Stimulated activated CD8-positive, alpha-beta memory T cell treated with anti-CD3 and anti-CD28 coated beads, Interleukin-15, amount 100 ng/mL, for 1 hour (primary cell): Measurements from ENCODE around the gene CARS1.

ENCODE experiments used
- DNase-seq: peaks from one replicate; pipeline ENCODE4 v3.0.0-alpha.2; 2020; ENCODE audit warnings: low read depth

Gene CARS1

DNA sequence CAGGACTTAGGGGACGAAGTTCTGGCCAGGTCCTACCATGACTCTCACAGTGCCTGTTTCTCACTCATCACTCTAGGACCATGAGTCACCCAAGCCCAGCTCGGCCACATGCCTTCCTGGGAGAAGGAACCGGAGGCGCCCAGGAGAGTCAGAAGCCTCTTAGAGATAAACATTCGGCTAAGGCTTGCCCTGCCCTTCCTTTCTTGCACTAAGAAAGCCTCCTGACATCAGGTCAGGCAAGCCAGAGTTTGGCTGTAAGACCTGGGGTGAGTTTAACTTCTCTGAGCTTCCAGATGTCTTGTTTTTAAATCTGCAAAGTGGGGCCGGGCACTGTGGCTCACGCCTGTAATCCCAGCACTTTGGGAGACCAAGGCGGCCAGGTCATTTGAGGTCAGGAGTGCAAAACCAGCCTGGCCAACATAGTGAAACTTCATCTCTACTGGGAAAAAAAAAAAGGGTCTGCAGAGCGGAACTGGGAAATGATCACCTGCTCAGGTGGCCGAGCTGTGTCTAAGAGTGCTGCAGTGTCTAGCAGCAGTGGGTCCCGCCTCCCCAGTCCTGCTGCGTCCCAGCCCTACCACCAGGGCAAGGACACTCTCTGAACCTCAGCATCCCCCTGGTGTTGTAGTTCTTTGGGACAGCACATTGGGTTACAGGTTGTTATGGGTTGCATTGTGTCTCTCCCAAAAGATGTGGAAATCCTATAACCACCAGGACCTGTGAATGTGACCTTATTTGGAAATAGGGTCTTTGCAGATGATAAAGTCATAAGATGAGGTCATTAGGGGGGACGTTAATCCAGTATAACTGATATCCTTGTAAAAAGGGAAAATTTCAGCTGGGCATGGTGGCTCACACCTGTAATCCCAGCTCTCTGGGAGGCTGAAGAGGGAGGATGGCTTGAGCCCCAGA lies 1.8 kb upstream of the CARS1 start:
- no peak for DNase-seq

GRCh38 chr11:3056296-3057068 lies 741 bp downstream of the CARS1 start:
- DNase-seq: no peak

DNA sequence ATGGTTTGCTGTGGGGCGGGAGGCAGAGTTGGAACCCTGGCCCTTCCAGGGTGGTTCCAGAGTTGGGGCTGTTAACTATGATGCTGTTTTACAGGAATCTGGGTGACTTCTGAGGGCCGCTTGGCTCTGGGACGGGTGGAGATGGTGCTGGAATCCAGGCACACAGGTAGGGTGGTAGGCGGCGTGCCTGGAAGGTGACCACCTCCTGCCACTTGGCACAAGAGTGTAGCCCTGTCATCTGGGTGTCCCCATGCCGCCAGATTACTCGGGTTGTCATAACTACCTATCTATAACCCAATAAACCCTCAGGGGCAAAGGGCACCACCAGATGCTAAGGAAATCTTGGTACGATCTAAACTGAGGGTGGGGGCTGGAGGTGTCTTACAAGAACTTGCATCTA lies 1.3 kb downstream of the CARS1 start:
- no peak for DNase-seq

GRCh38 chr11:3052567-3052966 lies 4.7 kb downstream of the CARS1 start:
- no peak for DNase-seq

- no peak for DNase-seq
These were observed 5.1 kb downstream of the CARS1 start for GRCh38 chr11:3052109-3052479.

- no peak for DNase-seq
These were observed 5.8 kb downstream of the CARS1 start for GRCh38 chr11:3051196-3052108.

GRCh38 chr11:3050386-3051195 lies 6.6 kb downstream of the CARS1 start:
- DNase-seq: no peak

DNA sequence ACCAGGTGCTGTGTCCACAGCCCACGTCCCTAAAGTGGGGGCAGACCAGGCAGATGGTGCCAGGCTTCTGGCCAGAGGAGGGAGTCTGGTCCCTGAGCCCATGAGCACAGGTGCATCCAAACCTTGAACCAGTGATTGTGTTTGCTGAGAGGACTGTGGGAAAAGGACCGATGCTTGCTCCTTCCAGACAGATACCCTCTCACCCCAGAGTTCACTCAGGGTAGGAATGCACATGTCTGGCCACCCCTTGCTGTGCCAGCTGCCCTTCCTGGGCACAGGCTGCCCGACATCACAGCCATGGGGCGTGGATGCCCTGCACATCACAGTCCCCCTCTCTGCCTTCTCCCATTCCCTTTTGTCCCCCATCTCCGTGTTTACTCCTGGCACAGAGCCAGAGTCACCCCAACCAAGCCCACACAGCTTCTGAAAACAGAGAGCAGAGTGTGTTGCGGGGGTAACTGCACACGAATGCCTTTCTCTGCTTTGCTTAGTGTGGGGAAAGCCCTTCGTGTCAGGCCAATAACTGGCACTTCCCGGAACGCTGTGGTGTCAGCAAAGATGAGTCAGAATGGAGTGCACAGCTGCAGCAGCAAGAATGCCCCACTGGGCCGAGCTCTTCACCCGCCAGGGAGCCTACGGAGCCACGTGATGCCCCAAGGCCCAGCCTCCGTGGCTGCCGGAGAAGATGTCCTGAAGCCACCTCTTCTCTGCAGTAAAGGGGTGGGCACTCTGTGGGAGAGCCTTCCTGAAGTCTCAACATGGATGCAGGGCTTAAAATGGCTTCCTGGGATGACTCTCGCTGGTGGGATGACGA lies 7.6 kb downstream of the CARS1 start:
- DNase-seq: peak; percentile 37

DNA sequence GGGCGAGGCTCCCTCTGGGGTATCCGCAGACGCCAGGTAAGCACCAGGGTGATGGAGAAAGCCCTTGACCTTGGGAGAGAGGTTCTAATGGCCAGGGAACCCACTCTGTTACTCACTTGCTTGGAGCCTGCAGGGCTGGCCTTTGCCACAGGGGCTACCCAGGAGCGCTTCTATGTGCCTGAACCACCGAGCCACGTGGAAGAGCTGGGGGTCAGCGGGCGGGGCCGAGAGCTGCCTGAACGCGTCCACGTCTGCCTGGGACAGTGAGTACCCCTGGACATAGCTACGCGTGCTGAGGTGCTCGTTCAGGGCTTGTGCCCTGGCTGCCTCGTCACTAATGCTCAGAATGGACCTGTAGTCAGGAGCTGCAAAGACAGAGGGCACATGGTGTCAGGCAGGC lies 9.6 kb downstream of the CARS1 start:
- DNase-seq: no peak

DNA sequence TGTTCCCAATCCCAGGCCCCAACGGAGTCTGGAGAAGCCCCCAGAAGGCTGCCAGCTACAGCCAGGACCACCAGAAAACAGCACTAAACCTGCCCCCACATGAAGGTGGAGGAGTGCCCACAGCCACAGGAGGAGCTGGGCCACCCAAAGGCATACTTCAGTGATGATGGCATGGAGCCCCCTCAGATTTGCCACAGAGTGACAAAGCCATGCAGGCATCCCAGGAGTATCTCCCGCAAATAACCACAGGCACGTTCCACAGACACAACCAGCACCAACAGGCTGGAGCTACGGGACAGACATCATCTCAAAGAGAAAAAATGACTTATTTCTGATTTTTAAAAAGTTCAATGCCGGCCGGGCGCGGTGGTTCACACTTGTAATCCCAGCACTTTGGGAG lies 10.6 kb downstream of the CARS1 start:
- DNase-seq: no peak

DNA sequence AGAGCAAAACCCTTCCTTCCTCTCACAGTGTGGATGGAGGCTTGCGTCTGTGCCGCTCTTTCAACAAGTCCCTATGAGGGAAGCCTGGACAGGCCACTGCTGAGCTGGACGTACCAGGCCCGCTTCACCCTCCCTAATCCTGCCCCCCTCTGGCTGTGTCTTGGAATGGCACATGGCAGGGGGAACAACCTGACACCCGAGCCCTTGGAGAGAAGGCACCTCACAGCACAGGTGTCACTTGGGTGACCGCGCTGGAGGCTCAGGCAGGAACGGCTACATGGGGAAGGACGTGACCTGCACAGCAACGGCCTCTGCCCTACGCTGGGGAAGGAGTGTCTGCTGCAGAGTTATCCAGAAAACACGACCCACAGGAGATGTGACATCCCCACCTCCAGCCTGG lies 11.0 kb downstream of the CARS1 start:
- no peak for DNase-seq

DNA sequence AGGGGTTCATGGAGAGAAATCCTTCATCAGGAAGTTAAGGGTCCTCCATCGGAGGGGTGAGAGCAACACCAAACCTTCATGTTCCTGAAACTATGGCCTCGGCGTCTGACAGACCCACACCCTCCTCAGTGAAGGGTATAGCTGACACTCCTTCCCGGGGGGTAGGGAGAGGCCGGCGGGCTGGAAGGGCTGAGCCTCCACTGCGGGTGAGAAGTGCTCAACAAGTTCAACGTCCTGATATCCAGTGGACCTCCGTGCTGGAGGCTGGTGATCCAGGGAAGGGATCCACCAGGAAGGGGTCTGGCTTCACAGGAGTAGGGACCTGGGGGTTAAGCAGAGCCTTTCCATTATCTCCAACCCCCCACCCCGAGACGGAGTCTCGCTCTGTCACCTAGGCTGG lies 12.3 kb downstream of the CARS1 start:
- no peak for DNase-seq

- DNase-seq: no peak
These were observed 13.2 kb downstream of the CARS1 start for GRCh38 chr11:3044004-3044403.

DNA sequence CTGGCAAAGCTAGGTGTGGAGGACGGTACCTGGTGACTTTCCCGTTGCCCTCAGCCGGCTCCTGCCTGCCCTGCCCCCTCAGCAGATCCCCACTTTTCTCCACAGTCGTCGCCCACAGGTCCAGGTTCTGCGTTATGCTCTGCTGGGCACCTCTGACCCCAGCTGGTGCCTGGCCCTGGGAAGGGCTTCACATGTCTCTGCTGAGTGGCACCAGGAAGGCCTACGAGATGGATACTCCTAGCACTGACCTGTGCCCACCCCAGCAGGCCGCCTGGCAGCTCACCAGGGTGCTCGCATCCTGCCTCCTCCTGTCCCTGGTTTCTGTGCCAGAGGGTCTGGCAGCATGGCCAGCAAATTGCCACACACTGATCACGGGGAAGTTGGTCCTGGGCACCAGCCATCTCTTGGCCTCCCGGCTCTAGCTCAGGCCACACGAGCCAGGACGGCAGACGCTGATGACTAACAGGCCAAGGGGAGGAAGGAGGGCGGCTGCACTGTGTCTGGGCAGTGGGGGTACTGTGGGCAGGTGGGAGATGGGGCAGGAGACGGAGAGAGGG lies 13.8 kb downstream of the CARS1 start:
- no peak for DNase-seq

- no peak for DNase-seq
These were observed 14.5 kb downstream of the CARS1 start for GRCh38 chr11:3042496-3043314.

GRCh38 chr11:3041699-3042441 lies 15.4 kb downstream of the CARS1 start:
- DNase-seq: no peak

DNA sequence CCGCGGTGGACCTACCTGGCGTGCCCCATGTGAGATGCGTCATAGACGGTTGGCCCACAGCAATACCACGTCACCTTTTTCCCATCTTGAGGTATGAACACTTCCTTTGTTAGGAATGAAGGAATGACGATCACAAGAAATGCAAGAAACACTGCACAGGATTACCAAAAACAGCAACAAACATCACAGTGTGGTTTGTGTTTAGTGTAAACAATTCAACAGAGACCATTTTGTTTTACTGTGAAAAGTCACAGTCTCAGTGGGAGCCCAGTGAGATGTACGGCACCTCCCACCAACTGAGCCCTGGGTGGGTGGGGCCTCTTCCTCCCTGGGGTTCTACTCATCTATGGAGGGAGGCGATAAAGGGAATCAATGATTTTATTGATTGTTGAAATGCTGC lies 16.3 kb downstream of the CARS1 start:
- DNase-seq: no peak

DNA sequence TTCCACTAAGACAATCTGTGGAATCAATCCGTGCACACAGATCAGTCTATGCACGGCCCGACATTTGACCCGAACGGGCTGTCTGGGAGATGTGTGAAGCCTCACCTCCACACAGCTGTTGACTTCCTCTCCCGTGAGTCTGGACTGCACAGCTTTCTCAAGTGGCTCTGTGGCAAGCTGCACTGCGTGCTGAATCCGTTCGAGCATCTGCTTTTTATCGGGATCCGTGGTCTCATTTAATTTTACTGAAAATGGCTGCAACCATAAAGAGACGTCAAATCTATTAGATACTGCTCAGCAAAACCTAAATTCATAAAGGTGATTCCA lies 19.3 kb downstream of the CARS1 start:
- DNase-seq: no peak
